DLD1 (cell line): ENCODE data around the gene GPSM3.
"Not testable (repeated sequence)": the region's sequence is repeated elsewhere in the genome, so short reads cannot be mapped to it uniquely, and the experiment has no call there.

Source experiments
- in situ Hi-C: cut with HindIII; loops from 2 replicates; pipeline ENCODE4 v1.10.0; 2017; ENCODE audit warnings: low sequenced_read_pairs

The GPSM3 gene

DNA sequence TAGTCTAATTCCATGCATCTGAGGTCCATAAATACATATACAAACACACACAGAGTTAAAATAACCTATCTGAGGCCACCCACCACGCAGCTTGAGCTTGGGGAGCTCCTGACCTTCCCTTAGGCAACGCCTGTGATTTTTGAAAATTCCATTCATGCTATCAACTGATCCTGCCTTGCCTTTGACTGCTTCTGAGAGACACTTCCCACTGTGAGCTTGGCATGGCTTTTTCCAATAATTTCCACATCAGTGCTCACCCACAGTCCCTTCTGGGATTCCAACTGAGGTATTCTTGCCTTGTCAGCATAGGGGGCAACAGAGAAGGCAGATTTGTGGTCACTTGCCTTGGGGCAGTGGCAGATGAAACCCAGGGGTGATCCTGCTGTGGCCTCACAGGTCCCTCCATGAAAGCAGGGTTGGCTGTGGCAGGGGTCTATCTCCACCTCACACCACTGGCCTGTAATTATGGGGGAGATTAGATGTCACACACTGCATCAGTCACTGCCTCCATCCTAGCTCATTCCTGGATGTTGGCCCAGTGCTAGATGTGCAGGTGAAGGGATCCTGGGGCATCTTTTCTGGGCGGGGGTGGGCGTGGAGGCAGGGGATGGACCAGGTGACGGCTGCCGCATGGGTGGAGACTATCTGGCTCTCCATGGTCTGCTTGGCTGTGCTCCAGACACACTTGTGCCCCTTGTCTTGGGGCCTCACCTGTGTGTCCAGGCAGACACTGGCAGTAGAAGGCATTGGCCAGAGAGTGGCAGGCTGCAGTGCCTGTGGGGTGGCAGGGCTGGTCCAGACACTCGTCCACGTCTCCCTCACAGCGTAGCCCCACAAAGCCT lies 11.2 kb upstream of the GPSM3 start:
- in situ Hi-C loops: no loop called here

DNA sequence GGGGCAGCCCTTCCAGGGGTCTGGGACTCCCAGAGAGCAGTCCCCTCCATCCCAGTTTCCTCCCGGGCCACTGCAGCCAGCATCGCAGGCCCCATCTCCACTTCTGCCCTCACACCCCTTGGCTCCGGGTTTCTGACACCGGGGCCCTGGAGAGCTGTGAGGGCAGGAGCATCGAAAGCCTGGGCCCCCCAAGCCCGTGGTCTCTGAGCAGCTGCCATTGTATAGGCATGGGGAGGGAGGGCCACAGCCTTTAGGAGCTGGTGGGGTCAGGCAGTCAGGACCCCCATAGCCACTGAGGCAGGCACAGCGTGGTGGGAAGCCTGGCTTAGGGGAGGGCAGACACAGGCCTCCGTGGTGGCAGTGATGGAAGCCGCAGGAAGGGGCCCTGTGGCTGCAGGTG lies 9.7 kb upstream of the GPSM3 start:
- in situ Hi-C loops: no loop called here

DNA sequence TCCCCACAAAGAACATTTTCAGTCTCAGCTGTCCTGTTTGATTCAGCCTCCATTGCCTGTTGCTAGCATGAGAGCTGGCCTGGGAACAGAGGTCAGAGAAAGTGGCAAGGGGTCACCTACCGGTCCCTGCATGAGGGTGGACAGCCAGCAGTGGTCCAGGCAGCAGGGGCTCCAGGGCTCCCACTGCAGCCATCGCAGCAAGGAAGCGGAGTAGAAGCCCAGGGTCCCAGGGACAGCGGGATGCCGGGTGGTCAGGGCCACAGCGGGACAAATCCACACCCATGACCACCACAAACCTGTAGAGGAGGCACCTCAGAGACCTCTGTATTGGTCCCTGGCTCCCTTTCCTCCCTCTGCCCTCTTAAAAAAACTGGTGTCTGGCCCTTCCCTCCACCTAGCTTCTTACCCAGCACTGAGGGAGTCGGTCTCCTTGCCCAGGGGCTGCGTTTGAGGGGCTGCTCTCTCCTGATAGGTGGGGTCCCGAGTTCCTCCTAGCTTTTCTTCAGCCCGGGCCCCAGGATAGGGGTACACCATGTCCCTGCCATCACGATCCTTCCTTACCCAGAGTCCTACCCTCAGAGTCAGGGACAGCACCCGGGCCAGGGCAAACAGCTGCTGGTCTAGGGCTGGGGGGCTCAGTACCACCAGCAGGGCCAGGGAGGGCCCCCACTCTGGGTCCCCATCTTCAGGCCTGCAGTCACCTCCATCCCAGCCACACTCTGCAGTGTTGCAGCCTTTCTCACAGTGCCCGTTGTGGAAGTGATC lies 8.4 kb upstream of the GPSM3 start:
- in situ Hi-C loops: no loop called here

DNA sequence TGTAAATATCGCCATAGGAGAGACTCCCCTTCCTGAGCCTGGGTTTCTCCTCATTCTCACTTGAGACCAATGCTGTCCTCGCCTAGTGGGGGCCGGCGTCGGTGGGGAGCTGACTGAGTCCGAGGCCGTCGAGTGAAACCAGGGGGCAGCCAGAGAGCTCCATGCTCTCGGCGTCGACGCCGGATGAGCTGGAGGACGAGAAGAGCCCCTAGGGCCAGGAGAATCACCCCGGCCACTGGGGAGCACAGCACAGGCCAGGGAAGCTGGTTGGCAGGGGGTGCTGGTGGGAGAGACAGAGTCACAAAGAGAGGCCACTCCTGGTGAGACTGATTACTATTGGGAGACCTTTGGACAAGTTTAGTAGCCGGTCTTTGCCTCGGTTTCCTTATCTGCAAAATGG lies 6.4 kb upstream of the GPSM3 start:
- in situ Hi-C loops: no loop called here

DNA sequence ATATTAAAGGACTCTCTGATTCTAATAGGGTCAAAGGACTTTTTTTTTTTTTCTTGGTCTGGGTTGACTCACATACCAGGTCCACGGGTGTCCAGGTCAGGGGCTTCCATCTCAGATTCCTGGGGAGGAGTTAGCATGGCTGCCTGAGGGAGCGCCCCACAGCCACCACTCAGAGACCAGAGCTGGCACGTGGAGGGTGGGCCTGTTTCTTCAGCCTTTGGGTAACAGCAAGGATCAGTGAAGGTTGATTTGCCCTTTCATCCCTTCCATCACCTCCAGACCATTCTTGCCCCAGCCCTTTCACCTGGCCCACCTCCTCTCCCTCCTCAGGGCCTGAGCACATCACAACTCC lies 5.9 kb upstream of the GPSM3 start:
- in situ Hi-C loops: no loop called here

DNA sequence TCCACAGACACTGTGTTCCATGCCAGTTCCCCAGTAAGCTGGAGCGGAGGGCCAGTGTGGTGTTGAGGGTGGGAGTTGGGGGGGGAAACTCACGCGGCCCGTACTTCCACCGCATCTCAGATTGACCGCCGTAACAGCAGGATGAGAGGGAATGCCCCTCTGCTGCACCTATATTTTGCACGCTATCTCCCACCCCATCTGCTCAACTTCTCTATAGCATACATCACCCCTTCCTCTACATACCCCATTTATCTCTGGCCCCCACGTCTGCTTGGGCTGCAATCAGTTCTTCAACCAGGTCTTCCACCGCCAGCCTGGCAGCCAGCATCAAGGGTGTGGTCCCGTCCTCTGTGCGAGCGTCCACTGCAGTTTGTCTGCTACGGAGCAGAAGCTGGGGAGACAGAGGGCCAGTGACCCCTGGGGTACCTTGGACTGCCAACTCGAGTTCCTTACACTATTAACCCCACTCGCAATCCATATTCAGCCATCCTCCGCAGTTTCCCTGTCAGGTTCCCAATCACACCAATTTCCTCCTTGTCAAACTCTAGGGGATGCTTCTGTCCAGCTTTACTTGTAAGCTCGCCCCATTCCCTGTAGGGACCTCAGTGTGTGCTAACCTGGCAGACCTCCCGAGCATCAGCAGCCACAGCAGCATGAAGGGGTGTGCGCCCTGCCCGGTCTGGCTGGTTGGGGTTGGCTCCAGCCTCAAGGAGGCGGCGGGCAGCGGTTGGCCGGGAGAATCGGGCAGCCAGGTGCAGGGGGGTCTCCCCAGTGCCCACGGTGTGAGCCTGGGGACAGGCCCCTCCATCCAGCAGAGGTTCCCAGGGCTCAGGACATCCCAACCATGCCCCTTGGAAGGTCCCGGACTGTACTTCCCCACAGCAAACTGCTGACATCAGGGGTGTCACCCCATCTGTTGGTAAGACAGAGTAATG lies 4.5 kb upstream of the GPSM3 start:
- in situ Hi-C loops: no loop called here

DNA sequence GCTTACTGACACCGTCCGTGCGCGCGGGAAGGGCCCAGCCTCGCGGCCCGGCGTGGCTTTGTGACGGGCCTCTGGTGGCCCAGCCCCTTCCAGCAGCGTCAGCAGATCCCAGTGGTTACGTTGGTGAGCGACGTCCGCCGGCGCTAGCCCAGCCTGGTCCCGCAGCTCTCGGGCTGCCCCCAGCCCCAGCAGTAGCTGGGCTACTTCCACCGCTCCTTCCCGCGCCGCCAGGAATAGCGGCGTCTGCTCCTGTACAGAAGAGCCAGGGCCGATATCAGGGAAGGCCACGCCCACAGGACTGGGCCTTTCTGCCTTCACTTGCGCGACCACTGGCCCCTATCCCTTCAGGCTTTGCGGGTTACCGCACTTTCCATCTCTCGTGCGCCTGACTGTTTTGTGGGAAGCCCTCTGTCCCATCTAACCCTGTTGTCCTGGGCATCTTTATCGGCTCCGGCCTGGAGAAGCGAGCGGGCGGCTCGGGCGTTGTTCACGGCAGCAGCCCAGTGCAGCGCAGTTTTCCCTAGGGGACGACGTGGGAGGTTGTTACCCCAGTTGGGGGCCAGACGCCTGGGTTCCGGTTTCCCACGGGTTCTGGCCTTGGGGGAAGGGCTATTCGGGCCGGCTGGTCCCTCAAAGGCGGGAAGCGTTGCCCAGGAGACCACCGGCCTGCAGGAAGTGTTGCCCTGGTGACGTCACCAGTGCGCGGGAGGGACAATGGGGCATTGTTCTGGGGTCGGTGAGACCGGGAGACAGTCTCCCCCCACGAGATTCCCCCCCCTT lies 3.6 kb upstream of the GPSM3 start:
- in situ Hi-C loops: no loop called here

DNA sequence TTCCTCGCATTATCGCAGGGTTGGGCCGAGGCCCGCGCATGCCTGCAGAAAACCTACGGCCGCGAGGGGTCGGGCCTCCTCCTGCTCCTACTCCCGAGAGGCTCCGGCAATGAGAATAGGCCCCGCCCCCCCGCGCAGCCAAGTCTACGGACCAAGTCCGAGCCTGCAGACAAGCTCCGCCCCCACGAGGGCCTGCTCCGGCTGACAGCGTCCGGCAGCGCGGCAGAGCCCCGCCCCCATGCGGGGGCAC lies 3.1 kb upstream of the GPSM3 start:
- in situ Hi-C loops: no loop called here

DNA sequence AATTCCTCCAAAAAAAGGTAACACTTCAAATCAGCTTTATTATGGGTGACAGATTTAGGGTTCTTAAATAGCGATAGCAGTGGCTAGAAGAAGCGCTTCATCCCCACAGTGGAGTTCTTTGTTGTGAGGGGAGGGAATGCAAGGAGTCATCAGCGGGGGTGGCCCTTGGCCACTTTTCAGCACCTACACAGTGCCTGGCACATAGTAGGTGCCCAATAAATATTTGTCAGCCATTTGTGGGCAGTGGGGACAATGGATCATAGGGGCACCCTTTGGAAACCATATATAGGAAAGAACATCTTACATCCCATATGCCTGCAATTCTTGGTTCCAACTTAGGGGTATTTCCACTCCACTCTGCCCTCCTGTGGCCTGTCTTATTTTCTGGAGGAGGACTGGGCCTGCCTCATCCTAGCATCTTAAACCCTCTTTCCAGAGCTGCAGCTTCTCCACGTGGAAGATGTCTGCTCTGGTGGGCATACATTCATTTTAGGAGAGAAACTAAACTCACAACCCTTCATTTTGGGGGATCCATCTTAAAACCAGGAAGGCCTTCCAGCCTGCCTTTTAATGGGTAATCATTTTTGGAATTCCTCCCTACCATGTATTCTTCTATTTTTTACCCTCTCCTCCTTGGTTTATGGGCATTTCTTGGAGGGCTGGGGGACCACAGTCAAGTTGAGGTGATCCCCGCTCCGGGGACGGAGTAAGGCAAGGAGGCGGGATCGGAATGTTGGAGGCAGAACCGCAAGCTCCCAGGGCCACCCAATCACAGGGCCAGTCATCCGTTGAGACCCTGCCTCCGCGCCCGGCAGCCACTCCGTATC lies 2.6 kb upstream of the GPSM3 start:
- in situ Hi-C loops: no loop called here

DNA sequence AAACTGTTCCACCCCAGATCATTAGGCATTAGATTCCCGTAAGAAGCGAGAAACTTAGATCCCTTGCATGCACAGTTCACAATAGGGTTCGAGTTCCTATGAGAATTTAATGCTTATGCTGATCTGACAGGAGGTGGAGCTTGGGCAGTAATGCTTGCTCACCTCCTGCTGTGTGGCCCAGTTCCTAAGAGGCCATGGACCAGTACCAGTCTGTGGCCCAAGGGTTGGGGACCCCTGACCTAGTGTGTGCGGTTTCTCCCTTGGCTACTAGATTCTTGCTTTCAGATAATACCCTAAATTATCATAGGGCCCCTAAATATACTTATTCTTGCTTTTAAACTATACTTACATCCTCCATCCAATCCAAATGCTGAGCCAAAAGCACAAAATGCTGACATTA lies 1.9 kb upstream of the GPSM3 start:
- in situ Hi-C loops: no loop called here

DNA sequence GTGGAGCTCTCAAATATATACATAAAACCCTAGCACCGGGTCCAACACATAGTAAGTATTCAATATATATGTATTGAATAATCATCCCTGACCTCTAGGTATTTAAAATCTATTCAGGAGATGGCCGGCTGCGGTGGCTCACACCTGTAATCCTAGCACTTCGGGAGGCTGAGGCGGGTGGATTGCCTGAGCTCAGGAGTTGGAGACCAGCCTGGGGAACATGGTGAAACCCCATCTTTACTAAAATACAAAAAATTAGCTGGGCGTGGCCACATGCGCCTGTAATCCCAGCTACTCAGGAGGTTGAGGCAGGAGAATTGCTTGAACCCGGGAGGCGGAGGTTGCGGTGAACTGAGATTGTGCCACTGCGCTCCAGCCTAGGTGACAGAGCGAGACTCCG lies 653 bp upstream of the GPSM3 start:
- in situ Hi-C loops: not testable (repeated sequence)

DNA sequence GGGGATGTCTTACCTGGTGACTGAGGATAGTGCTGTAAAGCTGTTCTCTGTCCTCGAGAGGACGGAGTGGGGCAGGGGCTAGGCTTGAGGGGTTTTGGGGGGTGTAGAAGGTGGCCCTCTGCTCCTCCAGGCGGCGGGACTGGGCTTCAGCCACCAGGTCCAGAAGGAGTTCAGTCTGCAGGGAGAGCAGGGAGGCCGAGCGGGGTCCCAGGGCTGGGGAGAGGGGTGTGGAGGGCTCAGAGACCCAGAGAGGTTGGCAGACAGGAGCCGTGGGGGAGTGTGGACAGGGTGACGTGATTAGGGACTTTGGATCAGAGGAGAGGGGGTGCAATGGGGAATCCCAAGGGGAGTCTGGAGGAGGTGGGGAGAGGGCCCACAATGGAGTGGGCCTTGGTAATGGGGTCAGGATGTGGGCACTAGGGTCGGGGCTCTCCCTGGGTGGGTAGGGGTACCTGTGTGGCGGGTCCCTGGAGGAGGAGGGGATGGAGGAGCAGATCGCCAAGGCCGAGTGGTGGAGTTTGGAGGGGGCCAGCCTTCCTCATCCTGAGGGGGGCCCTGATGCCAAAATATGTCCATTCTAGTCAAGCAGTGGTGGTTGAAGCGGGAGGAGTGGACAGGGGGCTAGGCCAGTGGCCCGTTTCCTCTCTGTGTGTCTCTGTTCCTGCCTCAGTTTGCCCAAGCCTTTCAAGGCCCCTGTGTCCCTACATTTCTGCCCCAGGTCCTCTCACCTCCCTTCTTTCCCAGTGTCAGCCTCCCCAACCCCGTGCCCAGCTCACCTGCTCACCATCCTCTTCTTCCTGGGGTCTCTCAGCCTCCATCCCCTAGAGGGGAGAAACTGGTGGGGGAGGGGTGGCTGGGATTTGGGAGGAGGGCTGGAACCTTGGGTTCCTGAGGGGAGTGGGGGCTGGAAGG lies 491 bp downstream of the GPSM3 start:
- in situ Hi-C loops: no loop called here

DNA sequence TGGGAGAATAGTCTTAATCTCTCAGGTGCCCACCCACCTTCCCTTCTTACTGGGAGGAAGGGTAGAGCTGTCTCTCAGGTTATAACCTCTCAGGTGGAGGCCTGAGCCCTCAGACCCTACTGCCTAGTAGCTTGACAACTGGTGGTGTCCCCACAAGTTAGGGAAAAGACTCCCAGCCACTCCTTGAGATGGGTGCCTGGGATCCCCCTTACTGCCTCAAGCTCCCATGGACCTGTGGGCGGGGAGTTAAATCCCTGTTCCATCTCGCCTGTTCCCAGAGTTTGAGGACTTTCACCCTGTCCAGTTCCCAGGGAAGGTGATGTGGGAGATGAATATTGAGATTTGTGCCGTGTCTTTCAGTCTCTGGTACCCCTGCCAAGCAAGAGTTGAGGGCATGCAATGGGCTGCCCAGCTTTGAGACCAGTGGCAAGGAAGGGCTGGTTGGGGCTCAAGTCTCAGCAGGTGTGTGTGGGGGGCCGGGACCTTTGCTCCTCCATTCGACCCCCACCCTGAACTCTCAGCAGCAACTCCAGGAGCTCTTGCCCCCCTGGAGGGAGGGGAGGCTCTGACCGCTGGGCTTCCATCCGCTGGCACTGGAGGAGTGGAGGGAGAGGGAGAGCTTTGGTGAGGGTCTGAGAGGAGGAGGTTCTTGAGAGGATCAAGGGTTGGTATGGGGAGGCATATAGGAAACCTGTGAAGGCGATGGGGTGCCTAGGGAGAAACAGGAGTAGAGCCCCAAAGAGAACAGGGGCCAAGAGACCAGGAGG lies 1.3 kb downstream of the GPSM3 start:
- in situ Hi-C loops: no loop called here

DNA sequence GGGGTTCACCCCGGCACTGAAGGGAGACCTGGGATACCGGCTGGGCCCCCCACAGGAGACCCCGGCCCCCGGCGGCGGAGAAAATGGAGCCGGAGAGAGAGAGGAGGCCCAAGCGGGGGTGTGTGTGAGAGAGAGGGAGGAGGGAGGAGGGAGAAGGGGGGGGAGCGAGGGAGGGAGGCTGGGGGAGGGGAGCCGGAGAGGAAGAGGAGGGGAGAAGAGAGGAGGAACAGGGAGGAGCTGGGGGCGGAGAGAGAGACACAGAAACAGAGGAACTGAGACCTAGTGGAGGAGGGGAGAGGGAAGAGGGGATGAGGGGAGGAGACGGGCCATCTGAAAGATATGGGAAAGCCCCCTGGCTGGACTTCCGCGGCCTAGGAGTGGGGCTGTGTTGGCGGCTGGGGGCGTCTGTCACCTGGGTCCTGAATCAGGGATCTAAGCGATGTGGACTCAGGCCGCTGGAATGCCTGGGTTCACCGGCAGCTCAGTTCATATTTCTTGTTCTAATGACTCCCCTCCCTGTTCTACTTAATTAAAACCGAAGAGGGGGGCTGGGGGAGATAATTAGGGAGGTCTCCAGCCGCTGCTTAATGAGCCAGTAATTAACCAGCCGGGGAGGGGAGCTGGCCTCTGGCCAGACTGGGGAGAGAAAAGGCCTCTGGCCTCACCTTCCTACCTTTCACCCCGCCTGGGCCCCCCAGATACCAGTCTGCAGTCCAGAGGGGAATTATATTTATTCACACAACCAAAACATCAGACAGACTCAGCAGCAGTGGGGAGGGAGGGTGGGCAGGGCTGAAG lies 2.2 kb downstream of the GPSM3 start, which contains the start of gene PBX2:
Gene PBX2 (minus strand): TSS at position 149 of the 798 bp plus-strand sequence. CDS start 287 bp downstream, outside the sequence.
- in situ Hi-C loops: no loop called here

DNA sequence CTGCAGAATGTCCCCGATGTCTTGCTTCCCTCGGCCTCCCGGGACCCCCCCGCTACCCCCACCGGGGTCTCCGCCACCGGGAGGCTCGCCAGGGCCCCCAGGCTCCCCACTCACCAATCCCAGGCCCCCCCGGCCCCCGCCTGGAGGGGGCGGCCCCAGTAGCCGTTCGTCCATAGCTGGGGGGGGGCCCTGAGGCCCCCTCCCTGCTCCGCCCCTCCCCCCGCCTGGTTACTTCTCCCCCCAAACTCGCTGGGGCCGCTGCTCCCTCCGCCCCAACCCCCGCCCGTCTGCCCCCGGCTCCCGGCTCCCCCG lies 2.7 kb downstream of the GPSM3 start:
- in situ Hi-C loops: no loop called here

DNA sequence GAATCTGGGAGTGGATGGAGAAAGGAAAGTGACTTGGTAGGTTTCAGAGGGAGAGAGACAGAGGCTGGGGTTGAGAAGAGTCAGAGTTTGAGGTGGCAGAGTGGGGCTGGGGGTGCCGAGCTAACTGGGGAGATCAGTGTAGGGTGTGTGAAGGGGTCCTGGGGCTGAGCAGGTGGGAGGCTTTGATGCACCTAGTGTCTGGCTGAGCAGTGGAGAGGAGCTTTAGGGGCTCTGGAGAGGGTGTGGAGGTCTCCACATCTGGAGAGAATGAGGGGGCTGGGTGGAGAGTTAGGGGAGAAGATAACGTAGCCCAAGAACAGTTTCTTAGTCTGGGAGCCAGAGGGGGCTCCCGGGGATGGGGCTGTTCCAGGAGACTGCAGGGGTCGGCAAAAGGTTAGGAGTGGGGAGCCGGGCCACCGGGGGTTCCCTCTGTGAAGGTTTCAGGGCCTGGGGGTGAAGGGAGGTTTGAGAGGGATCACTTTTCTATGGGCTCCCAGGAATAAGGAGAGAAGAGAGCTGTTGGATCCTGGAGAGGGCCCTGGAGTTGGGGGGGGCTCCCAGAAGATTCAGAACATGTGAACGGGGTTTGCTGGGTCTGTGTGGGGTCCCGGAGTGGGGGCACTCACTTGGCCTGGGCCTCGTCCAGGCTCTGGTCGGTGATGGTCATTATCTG lies 3.2 kb downstream of the GPSM3 start:
- in situ Hi-C loops: no loop called here
